Mucosa of rectum (tissue), 2 donors: ENCODE results near the gene SENP8.

Source experiments
- H3K27ac ChIP-seq, 2 donors: one replicate each; pipeline ENCODE4 v1.7.0; 2013; ENCODE audit warnings: inconsistent platforms in 2 of 2, low read depth in 2 of 2, low read length in 2 of 2
- H3K27me3 ChIP-seq, 2 donors: one replicate each; pipeline ENCODE4 v1.7.0; 2013; ENCODE audit warnings: low read length in 2 of 2; ENCODE audit not compliant: control insufficient read depth in 2 of 2, insufficient read depth in 2 of 2
- H3K36me3 ChIP-seq, 2 donors: one replicate each; pipeline ENCODE4 v1.7.0; 2013; ENCODE audit warnings: low read length in 2 of 2; ENCODE audit not compliant: control insufficient read depth in 2 of 2, insufficient read depth in 2 of 2
- H3K4me1 ChIP-seq, 2 donors: one replicate each; pipeline ENCODE4 v1.7.0; 2013; ENCODE audit warnings: low read length in 2 of 2, mild to moderate bottlenecking in 1 of 2; ENCODE audit not compliant: control insufficient read depth in 2 of 2, insufficient read depth in 2 of 2
- H3K4me3 ChIP-seq, 2 donors: one replicate each; pipeline ENCODE4 v1.7.0; 2013; ENCODE audit warnings: low read length in 2 of 2
- H3K9ac ChIP-seq, 2 donors: one replicate each; pipeline ENCODE4 v1.7.0; 2013; ENCODE audit warnings: low read length in 2 of 2, low read depth in 1 of 2, mild to moderate bottlenecking in 1 of 2
- H3K9me3 ChIP-seq, 2 donors: one replicate each; pipeline ENCODE4 v1.7.0; 2013; ENCODE audit warnings: low read length in 2 of 2; ENCODE audit not compliant: control insufficient read depth in 2 of 2
- donor health status: healthy.
- donor health status: Normal muscosa, but diverticular disease.

SENP8 gene

GRCh38 chr15:72135719-72136118 lies 17.5 kb downstream of the SENP8 start:
- no peak overlapping the region for H3K4me3 ChIP-seq
- peaks cover 0 to 4% of the 10 kb centered on the region in 2 donors for H3K4me1 ChIP-seq
- no peak overlapping the region for H3K27ac ChIP-seq
- no peaks in the 10 kb centered on the region for H3K36me3 ChIP-seq
- no peaks in the 10 kb centered on the region for H3K27me3 ChIP-seq
- H3K9ac ChIP-seq, result no peak overlapping the region
- H3K9me3 ChIP-seq, result no peaks in the 10 kb centered on the region

- no peaks in the 10 kb centered on the region for H3K27me3 ChIP-seq
- H3K4me1 ChIP-seq, result peaks cover 0 to 7% of the 10 kb centered on the region in 2 donors
- H3K9ac ChIP-seq, result no peak overlapping the region
- no peak overlapping the region for H3K4me3 ChIP-seq
- no peak overlapping the region for H3K27ac ChIP-seq
- no peaks in the 10 kb centered on the region for H3K36me3 ChIP-seq
- H3K9me3 ChIP-seq, result no peaks in the 10 kb centered on the region
Measured at GRCh38 chr15:72136170-72137051, 18.2 kb downstream of the SENP8 start.

- Histone ChIP-seq H3K27me3 (no peaks in the 10 kb centered on the region), H3K27ac (no peak overlapping the region), H3K9ac (no peak overlapping the region), H3K4me1 (peaks cover 4 to 12% of the 10 kb centered on the region in 2 donors), H3K9me3 (no peaks in the 10 kb centered on the region), H3K4me3 (no peak overlapping the region), H3K36me3 (no peaks in the 10 kb centered on the region)
Measured at GRCh38 chr15:72139667-72140066, 21.5 kb downstream of the SENP8 start.

- Histone ChIP-seq H3K27ac (no peak overlapping the region), H3K36me3 (no peaks in the 10 kb centered on the region), H3K4me1 (peaks cover 4 to 12% of the 10 kb centered on the region in 2 donors), H3K9me3 (no peaks in the 10 kb centered on the region), H3K4me3 (no peak overlapping the region), H3K27me3 (no peaks in the 10 kb centered on the region), H3K9ac (no peak overlapping the region)
Measured at GRCh38 chr15:72140088-72140487, 21.9 kb downstream of the SENP8 start.

- H3K27me3 ChIP-seq, result no peaks in the 10 kb centered on the region
- no peak overlapping the region for H3K9ac ChIP-seq
- H3K36me3 ChIP-seq, result no peaks in the 10 kb centered on the region
- H3K4me3 ChIP-seq, result no peak overlapping the region
- peaks cover 4 to 12% of the 10 kb centered on the region in 2 donors for H3K4me1 ChIP-seq
- H3K9me3 ChIP-seq, result no peaks in the 10 kb centered on the region
- no peak overlapping the region for H3K27ac ChIP-seq
Measured at GRCh38 chr15:72141171-72142084, 23.2 kb downstream of the SENP8 start.

- H3K27me3 ChIP-seq, result no peaks in the 10 kb centered on the region
- no peaks in the 10 kb centered on the region for H3K36me3 ChIP-seq
- H3K9me3 ChIP-seq, result no peaks in the 10 kb centered on the region
- no peak overlapping the region for H3K27ac ChIP-seq
- peaks cover 4 to 7% of the 10 kb centered on the region in 2 donors for H3K4me1 ChIP-seq
- no peak overlapping the region for H3K4me3 ChIP-seq
- H3K9ac ChIP-seq, result no peak overlapping the region
Measured at GRCh38 chr15:72146221-72146620, 28.0 kb downstream of the SENP8 start.

GRCh38 chr15:72146934-72147333 lies 28.7 kb downstream of the SENP8 start:
- H3K9ac ChIP-seq, result no peak overlapping the region
- no peaks in the 10 kb centered on the region for H3K36me3 ChIP-seq
- no peaks in the 10 kb centered on the region for H3K9me3 ChIP-seq
- peaks cover 0 to 4% of the 10 kb centered on the region in 2 donors for H3K4me1 ChIP-seq
- no peak overlapping the region for H3K27ac ChIP-seq
- H3K27me3 ChIP-seq, result no peaks in the 10 kb centered on the region
- H3K4me3 ChIP-seq, result no peak overlapping the region

- H3K4me3 ChIP-seq, result no peak overlapping the region
- no peaks in the 10 kb centered on the region for H3K27me3 ChIP-seq
- H3K9ac ChIP-seq, result no peak overlapping the region
- no peak overlapping the region for H3K27ac ChIP-seq
- no peaks in the 10 kb centered on the region for H3K36me3 ChIP-seq
- H3K9me3 ChIP-seq, result no peaks in the 10 kb centered on the region
- H3K4me1 ChIP-seq, result no peaks in the 10 kb centered on the region
Measured at GRCh38 chr15:72147418-72147817, 29.2 kb downstream of the SENP8 start.

GRCh38 chr15:72153269-72154000 lies 35.2 kb downstream of the SENP8 start:
- Histone ChIP-seq H3K9ac (no peak overlapping the region), H3K4me1 (peaks cover 13 to 17% of the 10 kb centered on the region in 2 donors), H3K9me3 (no peaks in the 10 kb centered on the region), H3K36me3 (no peaks in the 10 kb centered on the region), H3K27me3 (no peaks in the 10 kb centered on the region), H3K4me3 (no peak overlapping the region), H3K27ac (no peak overlapping the region)
